Esophagus muscularis mucosa (tissue), 4 donors: Measurements from ENCODE around the gene GRIN3A. TPM values are rescaled to one million over a fixed set of nuclear protein-coding genes. Genes with fewer than 3 reads are reported as not detected.

Source experiments
- DNase-seq: peaks from one replicate; pipeline ENCODE4 v3.0.0-alpha.2; 2017; ENCODE audit errors: extremely low spot score
- H3K27ac ChIP-seq, 4 donors: fragments of 200-600 bp; sonication (generic); replicated peaks in 1 of 4; 1 replicate in 3 of 4; 2 replicates in 1 of 4; pipeline ENCODE4 v1.5.1; 2016 to 2019; ENCODE audit warnings: mild to moderate bottlenecking in 1 of 4
- H3K27me3 ChIP-seq, 4 donors: fragments of 200-600 bp; sonication (generic); one replicate each; pipeline versions ENCODE4 v1.5.1 to v1.6.0; 2016 to 2019
- H3K36me3 ChIP-seq, 4 donors: fragments of 200-600 bp; sonication (generic); one replicate each; pipeline ENCODE4 v1.5.1; 2016 to 2019
- H3K4me1 ChIP-seq, 4 donors: fragments of 200-600 bp; sonication (generic); one replicate each; pipeline ENCODE4 v1.5.1; 2016 to 2019
- H3K4me3 ChIP-seq, 4 donors: fragments of 200-600 bp; sonication (generic); 1 replicate in 2 of 4; 2 replicates in 2 of 4; pipeline ENCODE4 v1.5.1; 2016 to 2019; ENCODE audit warnings: mild to moderate bottlenecking in 4 of 4, moderate library complexity in 1 of 4
- H3K9me3 ChIP-seq, 4 donors: fragments of 200-600 bp; sonication (generic); 1 replicate in 3 of 4; 2 replicates in 1 of 4; pipeline ENCODE4 v1.5.1; 2016 to 2019
- CTCF ChIP-seq, 3 experiments: fragments of 200-600 bp in 2 of 3; fragments of 450-650 bp in 1 of 3; sonication (generic) in 2 of 3; IDR thresholded peaks; one replicate each; pipeline ENCODE4 v1.5.1; 2017 to 2019; ENCODE audit warnings: antibody characterized with exemption in 3 of 3, mild to moderate bottlenecking in 2 of 3, moderate library complexity in 1 of 3
- EP300 ChIP-seq: sonication (generic); formaldehyde crosslinking; IDR thresholded peaks from one replicate; pipeline ENCODE4 v1.6.1; 2017; ENCODE audit warnings: antibody characterized with exemption
- POLR2A ChIP-seq: fragments of 450-650 bp; IDR thresholded peaks from one replicate; pipeline ENCODE4 v1.6.1; 2017; ENCODE audit warnings: antibody characterized with exemption, moderate library complexity, mild to moderate bottlenecking, low read depth
- POLR2AphosphoS5 ChIP-seq, 2 donors: sonication (generic); formaldehyde crosslinking; IDR thresholded peaks; one replicate each; pipeline ENCODE4 v1.6.1; 2017; ENCODE audit warnings: antibody characterized with exemption in 2 of 2
- WGBS: methylation state at CpG from one replicate; pipeline ENCODE4 v1.1.5; 2018; 5-methylcytosine and 5-hydroxymethylcytosine counted together
- intact Hi-C: fragments of 100-400 bp; cut with DNase I; formaldehyde crosslinking; loops from one replicate; pipeline ENCODE4 v1.15.1; 2023
- total RNA-seq, 4 donors: library from RNA; depleted of rRNA; stranded (reverse); fragments of >200 nt; gene quantifications; one replicate each; pipeline versions ENCODE4 v1.1.0 to v1.2.1, GENCODE V29; 2016

GRIN3A gene
- under 1 TPM; under 0.01 to 0.58 (median 0.37) TPM for total RNA-seq

- peaks cover 4 to 58% (median 22%) of the 10 kb centered on the region in 4 donors for H3K27me3 ChIP-seq
These were observed at the start of gene GRIN3A for GRCh38 chr9:101738566-101739183. Gene GRIN3A (minus strand): TSS chr9:101738647. CDS start chr9:101737979, 668 bp downstream.

DNA sequence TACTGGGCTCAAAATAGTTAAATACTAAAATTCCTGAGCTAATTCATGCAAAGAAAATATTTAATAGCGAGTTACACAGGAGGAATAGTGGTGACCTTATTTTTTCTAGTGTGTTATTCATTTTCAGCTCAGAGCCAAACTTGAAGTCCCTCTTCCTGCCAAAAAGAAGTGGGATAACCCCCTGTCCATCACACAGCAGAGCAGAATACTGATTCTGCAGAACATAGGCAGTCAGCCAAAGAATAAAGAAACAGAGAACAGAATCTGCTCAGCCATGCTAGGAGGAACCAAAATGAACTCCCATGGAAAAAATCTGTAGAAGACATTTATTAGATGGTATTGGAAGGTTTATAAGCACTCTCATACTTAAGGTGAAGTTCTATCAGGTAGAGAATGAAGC, 49.4 kb upstream of the GRIN3A start:
- Histone ChIP-seq H3K27ac (no peak overlapping the region), H3K4me1 (peaks cover 0 to 4% (median 0%) of the 10 kb centered on the region in 4 donors), H3K9me3 (no peaks in the 10 kb centered on the region), H3K4me3 (no peak overlapping the region), H3K36me3 (no peaks in the 10 kb centered on the region), H3K27me3 (no peaks in the 10 kb centered on the region)
- TF ChIP-seq CTCF (IDR thresholded peaks at IDR 0.05) (no peak), POLR2A (no peak), EP300 (no peak), POLR2AphosphoS5 (IDR thresholded peaks at IDR 0.05) (no peak)
- no peak for DNase-seq
- 10% methylated on average over 1 of the region's 1 CpG for WGBS
- intact Hi-C loops = no loop called here

More at GRCh38 chr9:101738566-101739183, at the start of gene GRIN3A:
- no peaks in the 10 kb centered on the region for H3K36me3 ChIP-seq
- H3K27ac ChIP-seq = no peak within 1 kb of the TSS
- intact Hi-C loops = no loop called here
- peak within 1 kb of the TSS; percentile 48 to 54 (median 52) for H3K4me3 ChIP-seq
- WGBS = 7% methylated on average over 26 of the region's 26 CpGs
- TF ChIP-seq EP300 = no peak
- TF ChIP-seq POLR2A = no peak
- TF ChIP-seq POLR2AphosphoS5 (IDR thresholded peaks at IDR 0.05) = no peak
- no peak for TF ChIP-seq CTCF (IDR thresholded peaks at IDR 0.05)
- no peak for DNase-seq
- H3K9me3 ChIP-seq = no peaks in the 10 kb centered on the region
- H3K4me1 ChIP-seq = peaks cover 8 to 23% (median 20%) of the 10 kb centered on the region in 4 donors

DNA sequence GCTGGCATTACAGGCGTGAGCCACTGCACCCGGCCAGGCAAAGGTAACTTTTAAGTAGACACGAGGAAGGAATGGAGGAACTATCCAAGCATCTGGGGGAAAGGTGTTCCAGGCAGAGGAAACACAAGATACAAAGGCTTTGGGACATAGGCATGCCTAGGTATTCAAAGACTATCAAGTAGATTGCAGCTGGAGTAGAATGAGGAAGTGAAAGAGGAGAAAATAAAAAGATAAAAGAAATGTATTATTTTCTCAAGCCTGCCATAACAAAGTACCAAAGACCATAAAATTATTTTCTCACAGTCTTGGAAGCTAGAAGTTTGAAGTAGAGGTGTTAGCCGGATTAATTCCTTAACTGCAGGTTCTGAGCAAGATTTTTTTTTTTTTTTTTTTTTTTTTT, 39.9 kb upstream of the GRIN3A start:
- H3K4me3 ChIP-seq = no peak overlapping the region
- H3K36me3 ChIP-seq = no peaks in the 10 kb centered on the region
- intact Hi-C loops = no loop called here
- H3K27ac ChIP-seq = no peak overlapping the region
- WGBS = 86% methylated on average over 4 of the region's 4 CpGs
- no peak for DNase-seq
- H3K4me1 ChIP-seq = no peaks in the 10 kb centered on the region
- H3K27me3 ChIP-seq = no peaks in the 10 kb centered on the region
- H3K9me3 ChIP-seq = no peaks in the 10 kb centered on the region
- TF ChIP-seq POLR2AphosphoS5 (IDR thresholded peaks at IDR 0.05) (no peak), CTCF (IDR thresholded peaks at IDR 0.05) (no peak), POLR2A (no peak), EP300 (no peak)

DNA sequence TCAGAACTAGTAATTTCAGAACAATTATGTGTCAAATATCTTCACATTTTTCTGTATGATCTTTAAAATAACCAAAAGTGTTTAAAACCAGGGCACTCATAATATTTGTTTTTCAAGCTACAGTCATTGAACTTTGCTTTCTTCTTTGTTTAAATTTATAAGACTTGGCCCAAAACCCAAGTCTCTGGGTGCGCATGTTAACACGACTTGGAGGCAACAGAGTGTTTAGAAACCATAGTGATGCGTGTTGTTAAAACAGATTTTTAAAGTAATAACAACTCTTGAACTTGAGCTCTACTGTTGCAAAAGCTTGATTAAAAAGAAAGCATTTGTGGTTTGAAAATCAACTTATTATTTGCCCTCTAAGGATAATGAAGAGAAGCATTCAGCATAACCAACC, 26.0 kb upstream of the GRIN3A start:
- no peak overlapping the region for H3K27ac ChIP-seq

More for the DNA sequence above, 26.0 kb upstream of the GRIN3A start:
- DNase-seq = no peak
- Histone ChIP-seq H3K27me3 (no peaks in the 10 kb centered on the region), H3K4me1 (no peaks in the 10 kb centered on the region), H3K36me3 (no peaks in the 10 kb centered on the region), H3K4me3 (no peak overlapping the region), H3K9me3 (no peaks in the 10 kb centered on the region)
- intact Hi-C loops = no loop called here
- WGBS = 65% methylated on average over 3 of the region's 3 CpGs
- TF ChIP-seq CTCF (IDR thresholded peaks at IDR 0.05) = no peak
- TF ChIP-seq EP300 = no peak
- TF ChIP-seq POLR2AphosphoS5 (IDR thresholded peaks at IDR 0.05) = no peak
- no peak for TF ChIP-seq POLR2A
